Stimulated activated CD4-positive, alpha-beta T cell treated with anti-CD3 and anti-CD28 coated beads, TNF-alpha, amount 100 ng/mL, for 48 hours (primary cell): ENCODE results near the gene TSHZ2.
"Not testable (repeated sequence)": the region's sequence is repeated elsewhere in the genome, so short reads cannot be mapped to it uniquely, and the experiment has no call there.

Experiments
- DNase-seq, 3 donors: peaks; one replicate each; pipeline ENCODE4 v3.0.0-alpha.2; 2020; ENCODE audit warnings: low read depth in 3 of 3

Gene TSHZ2

DNA sequence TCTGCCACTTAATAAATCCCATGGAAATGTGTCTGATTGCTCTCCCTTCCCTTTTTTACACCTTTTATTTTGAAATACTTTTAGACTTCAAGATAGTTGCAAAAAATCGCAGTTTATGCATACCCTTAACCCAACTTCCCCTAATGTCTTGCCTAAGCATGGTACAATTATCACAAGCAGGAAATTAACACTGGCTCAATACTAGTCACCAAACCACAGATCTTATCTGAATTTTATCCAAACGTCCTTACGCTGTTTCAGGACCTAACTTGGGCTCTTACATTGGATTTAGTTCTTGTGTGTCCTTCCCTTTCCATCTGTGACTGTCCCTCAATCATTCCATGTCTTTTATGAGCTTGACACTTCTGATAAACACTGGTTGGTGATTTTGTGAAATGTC is 475.2 kb downstream of the TSHZ2 start:
- no peak for DNase-seq

DNA sequence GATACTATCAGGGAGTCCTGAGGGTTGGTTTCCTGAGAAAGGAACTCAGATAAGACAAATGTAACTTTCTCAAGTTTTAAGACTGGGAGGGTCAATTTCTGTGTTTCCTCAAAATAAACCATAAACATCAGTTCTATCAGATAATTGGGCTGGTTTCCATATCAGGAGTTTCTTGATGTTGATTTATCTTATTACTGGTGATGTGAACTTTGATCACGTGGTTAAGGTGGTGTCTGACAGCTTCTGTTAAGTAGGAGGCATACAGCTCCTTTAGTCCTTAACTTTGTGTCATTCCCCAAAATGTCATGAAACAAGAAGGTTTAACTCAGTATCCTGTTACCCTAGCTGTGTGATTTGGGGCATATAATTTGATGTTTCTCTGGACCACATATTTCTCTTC is 476.3 kb downstream of the TSHZ2 start:
- DNase-seq: no peak

DNA sequence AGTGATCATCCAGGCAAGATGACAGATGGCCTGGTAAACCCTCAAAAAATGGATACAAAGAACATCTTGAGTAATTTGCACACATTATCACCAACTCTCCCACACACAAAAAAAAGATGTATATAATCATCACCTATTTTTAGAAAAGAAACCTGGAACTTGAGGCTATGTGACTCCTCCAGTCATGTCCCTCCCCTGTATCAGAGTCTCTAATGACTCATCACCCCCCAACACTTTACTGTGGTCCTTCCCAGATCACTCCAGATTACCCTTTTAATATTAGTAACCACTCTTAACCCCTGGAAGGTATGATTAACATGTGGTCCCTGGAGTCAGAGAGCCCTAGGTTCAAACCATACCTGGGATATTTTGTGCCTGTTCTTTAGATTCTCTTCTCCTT is 476.7 kb downstream of the TSHZ2 start:
- no peak for DNase-seq

DNA sequence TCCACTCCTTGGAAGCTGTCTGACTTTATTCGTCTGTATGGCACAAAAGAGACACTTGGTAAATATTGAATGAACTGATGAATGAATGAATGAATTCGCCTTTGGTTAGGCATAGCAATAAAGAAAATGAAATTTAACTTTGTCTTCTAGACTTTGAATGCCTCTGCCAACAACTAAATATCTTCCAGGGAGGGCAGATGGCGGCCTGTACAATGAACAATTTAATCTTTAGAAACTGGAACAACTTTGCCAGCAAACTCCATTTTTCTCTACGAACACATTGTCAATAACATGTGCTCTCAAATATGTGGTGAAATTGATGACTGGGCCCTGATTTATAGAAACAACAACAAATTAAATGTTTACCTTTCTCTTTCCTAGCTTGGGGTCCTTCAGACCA is 480.9 kb downstream of the TSHZ2 start:
- DNase-seq: no peak

DNA sequence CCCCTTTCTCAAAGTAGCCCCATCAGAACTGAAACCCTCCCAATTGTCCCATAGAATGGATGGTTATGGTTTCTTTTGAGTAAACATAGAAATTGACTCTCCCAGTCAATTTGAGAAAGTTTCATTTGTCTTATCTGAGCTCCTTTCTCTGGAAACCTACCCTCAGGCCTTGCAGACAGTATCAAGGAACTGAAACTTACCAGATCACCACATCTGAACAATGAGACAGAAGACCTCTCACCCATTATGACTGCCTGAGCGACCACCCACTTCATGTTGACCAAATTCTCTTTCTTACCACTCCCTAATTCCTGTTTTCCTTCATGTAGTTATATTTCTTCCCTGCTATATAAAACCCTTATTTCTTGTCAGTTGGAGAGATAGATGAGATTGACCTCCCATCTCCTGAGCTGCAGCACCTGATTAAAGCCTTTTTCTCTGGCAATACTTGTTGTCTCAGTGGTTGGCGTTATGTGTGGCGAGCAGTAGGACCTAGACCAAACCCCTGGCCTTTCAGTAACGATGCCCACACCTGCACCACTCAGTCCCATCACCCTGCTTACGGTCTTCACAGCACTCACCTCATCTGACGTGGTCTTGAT is 482.6 kb downstream of the TSHZ2 start:
- no peak for DNase-seq

DNA sequence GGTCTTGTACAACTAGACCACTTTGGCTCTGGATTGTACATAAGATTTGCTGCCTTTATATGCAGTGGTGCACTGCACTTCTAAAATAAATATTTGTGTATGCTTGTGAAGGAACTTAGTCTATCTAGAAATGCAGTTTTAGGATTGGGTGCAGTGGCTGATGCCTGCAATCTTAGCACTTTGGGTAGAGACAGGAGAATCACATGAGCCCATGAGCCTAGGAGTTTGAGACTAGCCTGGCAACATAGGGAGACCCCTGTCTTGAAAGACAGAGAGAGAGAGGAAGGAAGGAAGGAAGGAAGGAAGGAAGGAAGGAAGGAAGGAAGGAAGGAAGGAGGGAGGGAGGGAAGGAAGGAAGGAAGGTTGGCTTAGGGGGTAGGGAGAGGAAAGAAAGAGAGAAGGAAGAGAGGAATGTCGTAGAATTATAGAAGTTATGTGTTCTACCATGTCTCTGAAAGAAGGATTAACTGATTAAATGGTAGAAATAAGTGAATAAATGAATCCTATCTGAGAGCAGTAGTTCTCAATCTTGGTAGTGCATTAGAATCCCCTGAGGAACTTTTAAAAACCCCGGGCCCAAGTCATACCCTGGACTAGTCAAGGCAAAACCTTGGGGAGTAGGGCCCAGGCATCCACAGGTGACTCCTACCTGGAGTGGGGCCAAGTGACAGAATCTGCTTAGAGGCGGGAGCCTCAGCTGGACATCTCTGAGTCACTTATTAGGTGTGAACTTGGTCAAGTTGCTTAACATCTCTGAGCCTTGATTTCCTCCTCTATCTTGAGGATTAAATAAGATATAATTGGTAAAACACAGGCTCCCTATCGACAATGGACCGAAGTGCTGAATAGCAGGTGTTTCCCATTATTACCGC is 491.2 kb downstream of the TSHZ2 start:
- no peak for DNase-seq

DNA sequence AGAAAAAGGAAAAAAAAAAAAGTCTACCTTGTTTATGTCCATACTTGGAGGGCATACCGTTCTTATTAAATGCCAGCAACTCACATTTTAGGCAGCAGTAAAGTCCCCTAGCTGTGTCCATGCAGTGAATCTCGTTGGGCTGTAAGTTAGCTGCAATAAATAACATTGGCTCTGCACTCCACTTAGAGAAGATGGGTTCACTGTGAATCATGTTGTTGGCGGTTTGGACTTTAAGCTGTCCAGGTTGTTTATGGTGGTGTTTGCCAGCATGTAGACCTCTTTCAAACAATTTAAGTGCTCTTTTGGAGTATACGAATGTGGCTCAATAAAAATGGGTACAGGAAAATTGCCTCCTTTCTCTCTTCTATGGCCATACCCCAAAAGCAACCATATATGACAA is 494.1 kb downstream of the TSHZ2 start:
- no peak for DNase-seq

DNA sequence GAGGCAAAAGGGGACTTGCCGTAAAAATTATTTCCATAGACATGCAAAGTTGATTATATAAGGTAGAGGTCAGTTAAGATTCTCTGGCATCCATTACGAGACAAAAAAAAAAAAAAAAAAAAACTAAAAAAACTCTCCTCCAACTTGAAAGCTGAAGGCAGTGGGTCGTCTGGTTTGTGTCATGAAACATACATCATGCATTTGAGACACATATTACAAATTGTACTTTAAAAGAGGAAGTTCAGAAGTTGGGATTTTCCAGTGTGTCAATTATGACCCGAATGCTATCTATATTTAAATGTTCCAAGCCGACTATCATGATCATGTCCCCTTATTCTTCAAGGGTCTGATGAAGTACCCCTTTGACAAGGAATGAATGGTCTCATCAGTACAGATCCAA is 496.4 kb downstream of the TSHZ2 start:
- DNase-seq: no peak

DNA sequence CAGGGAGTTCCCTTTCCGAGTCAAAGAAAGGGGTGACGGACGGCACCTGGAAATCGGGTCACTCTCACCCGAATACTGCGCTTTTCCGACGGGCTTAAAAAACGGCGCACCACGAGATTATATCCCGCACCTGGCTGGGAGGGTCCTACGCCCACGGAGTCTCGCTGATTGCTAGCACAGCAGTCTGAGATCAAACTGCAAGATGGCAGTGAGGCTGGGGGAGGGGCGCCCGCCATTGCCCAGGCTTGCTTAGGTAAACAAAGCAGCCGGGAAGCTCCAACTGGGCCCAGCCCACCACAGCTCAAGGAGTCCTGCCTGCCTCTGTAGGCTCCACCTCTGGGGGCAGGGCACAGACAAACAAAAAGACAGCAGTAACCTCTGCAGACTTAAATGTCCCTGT is 500.7 kb downstream of the TSHZ2 start:
- DNase-seq: not testable (repeated sequence)

DNA sequence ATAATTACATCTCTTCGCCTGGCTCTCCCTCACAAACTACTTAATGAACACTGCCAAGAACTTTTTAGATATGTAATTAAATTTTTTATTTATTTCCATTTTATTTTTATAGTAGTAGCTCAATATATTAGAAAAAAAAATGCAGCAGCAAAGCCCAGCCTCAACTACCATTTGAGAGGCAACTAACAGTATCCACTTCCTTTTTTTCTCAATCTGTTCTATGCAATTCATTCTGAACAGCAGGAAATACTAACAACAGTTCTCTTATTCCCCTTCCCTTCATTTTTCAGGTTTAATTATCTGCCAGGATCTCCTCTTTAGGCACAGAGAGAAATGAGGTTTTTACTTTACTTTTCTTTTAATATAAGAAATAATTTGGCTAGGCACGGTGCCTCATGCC is 508.8 kb downstream of the TSHZ2 start:
- no peak for DNase-seq

DNA sequence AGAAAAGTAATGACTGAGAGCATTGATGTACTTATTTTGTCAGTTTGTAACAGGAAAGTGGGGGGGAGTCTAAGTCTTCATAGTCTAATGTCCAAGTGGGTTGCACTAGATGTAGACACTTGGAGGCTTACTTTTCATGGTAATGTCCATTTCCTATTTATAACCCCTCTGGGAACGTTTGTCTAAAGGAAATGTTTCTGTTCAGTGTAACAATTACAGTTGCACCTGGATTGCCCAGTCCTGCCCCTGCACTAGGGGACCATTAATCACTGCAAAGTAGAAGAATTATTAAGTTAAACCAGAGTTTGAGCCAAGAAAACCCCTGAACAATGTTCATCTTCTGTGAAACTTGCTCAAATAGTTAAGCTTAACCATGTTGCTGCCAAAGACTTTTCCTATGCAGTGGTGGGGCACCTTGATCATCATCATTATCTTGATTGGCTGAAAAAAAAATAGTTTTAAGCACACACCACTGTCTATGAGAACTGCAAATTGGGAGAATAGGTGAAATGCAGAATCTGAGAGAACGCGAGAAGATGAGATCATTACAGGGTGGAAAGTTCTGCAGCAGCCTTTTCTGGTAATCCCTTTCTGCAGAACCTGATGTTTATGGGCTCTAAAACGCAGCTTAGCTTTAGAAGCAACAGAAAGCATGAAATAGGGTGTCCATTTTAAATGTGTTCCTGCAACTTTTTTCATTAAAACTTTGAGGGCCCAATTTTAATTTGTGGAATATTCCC is 515.5 kb downstream of the TSHZ2 start:
- no peak for DNase-seq

DNA sequence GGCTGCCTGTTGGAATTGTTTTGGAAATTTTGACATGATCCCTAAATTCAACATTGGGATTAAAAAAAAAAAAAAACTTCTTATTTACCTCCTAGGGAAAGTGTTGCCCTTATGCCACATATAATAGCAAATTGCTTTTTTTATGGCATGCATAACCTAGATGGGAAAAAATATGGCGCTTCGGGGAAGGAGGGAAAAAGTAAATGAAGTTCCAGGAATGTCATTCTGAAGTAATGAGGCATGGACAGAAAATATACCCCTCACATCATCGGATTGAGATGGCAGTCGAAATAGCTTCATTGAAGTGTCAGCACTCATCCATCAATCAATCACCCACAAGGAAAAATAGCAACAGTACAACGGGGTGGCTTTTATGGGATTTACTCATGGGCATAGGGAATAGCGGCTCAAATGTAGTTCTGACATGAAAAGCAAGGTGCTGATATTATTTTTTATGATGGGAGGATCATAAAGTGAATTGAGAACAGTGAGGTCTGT is 516.7 kb downstream of the TSHZ2 start:
- DNase-seq: no peak

DNA sequence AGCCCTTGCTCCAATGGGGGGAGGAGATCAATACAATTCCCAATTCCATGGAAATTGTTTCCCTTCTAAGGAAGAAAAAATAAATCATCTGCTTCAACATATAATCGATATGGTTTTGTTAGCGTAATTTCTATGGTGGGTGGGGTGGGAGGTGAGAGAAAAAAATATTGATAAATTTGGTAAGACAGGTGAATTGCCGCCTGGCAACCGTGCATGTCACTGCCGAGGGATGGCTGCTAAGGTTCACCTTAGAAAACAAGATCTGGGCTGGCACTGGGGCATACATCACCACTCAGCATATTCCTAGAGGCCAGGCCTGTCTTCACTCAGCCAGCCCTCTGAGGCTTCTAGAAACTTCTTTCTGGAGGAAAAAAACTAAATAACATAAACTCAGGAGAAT is 517.4 kb downstream of the TSHZ2 start:
- DNase-seq: no peak

DNA sequence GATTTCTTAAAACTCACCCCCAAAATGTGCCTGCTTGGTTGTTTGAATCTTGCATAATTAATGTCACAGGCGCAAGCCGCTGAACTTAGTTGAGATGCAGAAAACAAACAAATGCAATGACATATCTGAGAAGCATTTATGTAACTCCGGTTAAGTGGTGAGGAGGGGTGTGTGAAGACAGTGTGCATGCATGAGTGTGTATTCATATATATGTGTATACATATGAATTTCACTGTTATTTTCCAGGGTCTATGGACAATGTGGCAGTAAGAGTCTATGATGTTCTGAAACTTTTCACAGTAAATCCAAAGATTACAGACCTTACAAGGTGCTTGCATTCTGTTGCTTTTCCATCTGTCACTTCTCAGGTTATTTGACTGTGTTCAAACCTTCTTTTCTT is 518.5 kb downstream of the TSHZ2 start:
- no peak for DNase-seq

DNA sequence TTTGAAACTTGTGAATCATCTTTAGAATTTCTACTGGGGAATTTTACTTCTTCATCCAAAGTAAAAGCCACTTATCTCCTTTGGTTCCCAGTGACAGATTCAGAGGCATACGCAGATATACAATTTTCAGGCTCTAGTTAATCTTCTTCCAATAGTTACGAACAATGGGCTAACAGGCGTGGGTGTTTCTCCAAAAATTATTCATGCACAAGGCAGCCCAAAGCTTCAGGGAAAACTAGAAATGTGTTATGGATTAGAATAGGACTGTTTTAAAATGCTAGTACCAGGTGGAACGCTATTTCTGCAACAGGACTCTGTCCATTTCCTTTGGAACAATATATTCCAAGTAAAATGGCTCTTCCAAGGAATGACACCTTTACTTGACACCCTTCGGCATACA is 519.3 kb downstream of the TSHZ2 start:
- DNase-seq: no peak

DNA sequence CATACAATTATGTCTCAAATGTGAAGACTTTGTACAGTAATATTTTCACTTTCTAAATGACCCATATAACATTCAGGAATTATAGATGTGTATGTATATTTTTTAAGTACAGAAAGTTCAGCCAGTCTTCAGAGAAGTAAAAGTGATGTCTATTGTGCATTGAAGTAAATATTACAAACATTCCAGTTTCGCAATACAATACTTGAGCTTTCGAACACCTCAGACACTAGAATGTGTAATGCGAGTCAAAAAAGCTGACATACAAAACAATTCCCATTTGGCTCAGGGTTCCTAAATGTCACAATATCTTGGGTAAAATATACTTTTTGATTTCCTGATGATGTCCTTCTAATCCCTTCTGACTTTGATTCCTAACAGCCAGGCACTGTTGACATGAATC is 520.1 kb downstream of the TSHZ2 start:
- no peak for DNase-seq

DNA sequence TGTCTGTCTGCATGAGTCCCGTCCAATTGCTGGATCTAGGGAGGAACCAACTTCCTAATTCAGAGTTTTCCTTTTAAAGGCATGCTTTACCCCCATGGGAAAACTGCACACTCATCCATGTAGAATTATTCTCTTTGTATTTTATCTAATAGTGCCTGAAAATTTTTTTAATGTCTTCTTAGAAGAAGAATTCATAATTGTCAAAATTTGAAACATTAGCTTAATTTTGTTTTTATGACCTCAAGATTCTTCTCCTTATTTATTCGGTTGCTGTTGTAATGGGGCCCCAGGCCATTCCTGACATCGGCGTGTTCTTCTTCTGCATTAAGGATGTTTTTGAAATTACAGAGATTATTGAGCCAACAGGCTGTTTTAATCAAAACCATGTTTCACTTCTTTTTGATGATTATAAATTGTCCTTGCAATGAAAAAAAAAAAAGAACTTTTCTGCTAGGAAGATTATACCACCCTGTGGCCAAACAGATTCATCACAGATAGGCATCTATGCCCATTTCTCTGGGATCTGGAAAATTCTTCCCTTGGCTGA is 521.2 kb downstream of the TSHZ2 start:
- DNase-seq: no peak

DNA sequence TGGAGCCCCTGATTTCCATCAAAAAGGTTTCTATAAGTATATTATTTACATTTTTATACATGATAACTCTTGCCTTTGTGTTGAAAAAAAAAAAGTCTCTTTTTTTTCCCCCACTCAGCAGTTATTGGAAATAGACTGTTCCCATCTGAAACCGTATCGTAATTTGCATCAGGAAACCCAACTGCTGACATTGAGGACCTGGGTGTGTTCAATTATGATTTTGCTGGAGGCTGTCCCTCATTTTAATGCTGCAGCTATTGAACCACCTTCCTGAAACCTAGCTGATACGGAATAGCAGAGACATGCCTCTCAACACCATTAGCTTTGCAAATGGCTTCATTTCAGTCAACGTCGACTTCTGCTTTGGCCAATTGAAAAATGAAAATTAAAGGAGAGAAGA is 522.6 kb downstream of the TSHZ2 start:
- no peak for DNase-seq

DNA sequence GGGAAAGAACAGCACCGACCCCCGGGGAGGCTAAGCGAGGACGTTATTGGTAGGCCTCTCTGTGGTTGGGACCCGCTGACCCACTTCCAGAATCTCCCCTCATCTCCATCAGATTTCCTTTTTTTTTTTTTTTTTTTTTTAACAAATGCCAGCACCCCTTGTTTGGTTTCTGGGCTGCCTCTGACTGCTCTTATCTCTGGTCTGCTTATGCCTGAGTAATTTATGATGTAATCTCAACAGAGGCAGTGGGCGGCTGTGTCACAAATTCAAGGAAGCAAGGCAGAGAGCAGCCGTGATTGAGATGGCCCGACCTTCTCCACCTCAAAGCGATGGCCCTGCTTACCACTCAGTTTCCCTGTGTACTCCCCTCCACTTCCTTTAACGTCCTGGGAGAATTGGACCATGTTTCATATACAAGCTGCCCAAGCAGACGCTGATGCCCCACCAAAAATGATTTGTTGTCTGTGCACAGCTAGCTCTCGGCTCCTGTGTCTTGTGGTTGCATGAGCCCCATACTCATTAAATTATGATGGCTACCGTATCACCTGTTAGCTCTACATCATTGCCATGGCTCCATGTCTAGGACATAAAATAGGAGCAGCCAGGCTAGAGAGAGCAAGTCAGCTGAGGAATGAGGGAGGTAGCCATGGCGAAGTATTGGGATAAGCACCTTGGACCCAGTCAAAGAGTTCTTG is 523.4 kb downstream of the TSHZ2 start:
- no peak for DNase-seq

DNA sequence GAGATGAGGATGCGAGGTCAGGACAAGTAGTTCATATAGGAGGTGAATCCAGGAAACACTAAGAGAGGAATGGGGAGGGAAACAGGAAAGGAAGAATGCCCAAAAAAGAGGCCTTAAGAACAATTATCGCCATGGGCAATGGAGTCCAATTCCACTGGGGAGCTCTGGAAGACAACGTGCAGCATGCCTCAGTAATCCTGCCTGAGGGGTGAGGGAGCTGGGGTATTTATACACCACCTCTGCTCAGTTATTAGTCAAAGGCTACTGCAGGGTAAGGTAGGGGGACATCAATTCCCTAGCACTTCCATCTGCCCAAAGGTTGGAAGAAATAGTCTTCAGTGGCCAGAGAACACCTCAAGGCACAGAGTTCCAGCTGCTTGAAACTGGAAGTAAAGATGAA is 525.1 kb downstream of the TSHZ2 start:
- DNase-seq: no peak

DNA sequence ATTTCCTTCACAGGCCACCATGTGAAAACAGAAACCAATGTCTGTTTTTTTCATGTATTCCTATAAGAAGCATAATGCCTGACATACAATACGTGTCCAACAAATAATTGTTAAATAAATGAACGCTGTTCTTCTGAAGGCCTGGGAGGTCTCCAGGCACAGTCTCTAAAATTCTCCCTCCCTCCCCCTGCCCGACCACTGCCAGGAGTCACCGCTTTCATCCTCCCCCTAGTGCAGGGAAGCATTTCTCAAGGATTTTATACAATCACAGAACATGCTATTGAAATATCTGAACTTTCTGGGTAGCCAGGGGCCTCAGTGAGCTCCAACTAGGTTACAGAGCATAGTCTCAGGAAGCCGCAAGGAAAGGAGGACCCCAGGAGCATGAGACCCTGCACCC is 526.2 kb downstream of the TSHZ2 start:
- no peak for DNase-seq

DNA sequence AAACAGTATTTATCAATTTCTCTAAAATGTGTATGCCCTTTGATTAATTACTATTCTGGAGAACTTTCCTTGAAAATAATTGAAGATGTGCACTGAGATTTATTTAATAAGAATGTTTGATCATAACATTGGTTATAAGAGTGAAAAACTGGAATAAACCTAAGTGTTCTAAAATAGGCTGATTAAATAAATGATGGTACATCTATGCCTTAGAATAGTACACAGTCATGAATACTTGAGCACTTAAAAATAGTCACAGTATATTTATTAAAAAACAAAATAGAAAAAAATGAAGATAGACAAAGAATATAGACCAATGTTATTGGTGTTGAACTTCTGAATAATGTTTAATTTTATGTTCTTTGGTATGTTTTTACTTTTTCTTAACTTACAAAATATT is 528.5 kb downstream of the TSHZ2 start:
- no peak for DNase-seq
